AG08395 (cell line): Measurements from ENCODE around the gene PPFIA2.

Experiments used
- DNase-seq: peaks from one replicate; pipeline ENCODE4 v3.0.0; 2012; ENCODE audit warnings: mixed read lengths, low spot score

PPFIA2 gene

GRCh38 chr12:81546811-81547210 lies 212.3 kb downstream of the PPFIA2 start:
- DNase-seq, result no peak

- DNase-seq, result no peak
Measured at GRCh38 chr12:81543621-81544139, 215.5 kb downstream of the PPFIA2 start.

GRCh38 chr12:81542065-81543010 lies 216.8 kb downstream of the PPFIA2 start:
- peak; percentile 2 for DNase-seq

- DNase-seq, result no peak
Measured at GRCh38 chr12:81541121-81541520, 218.0 kb downstream of the PPFIA2 start.

- no peak for DNase-seq
Measured at GRCh38 chr12:81539279-81539678, 219.9 kb downstream of the PPFIA2 start.

GRCh38 chr12:81533054-81533453 lies 226.1 kb downstream of the PPFIA2 start:
- DNase-seq, result no peak

- DNase-seq, result peak; percentile 2
Measured at GRCh38 chr12:81530352-81530751, 228.8 kb downstream of the PPFIA2 start.

- DNase-seq, result no peak
Measured at GRCh38 chr12:81520064-81520945, 238.8 kb downstream of the PPFIA2 start.

GRCh38 chr12:81518638-81519037 lies 240.5 kb downstream of the PPFIA2 start:
- no peak for DNase-seq

- DNase-seq, result no peak
Measured at GRCh38 chr12:81517296-81517695, 241.9 kb downstream of the PPFIA2 start.

GRCh38 chr12:81502912-81503695 lies 256.0 kb downstream of the PPFIA2 start:
- DNase-seq, result peak; percentile 71

GRCh38 chr12:81500788-81501187 lies 258.4 kb downstream of the PPFIA2 start:
- no peak for DNase-seq

GRCh38 chr12:81499809-81500208 lies 259.3 kb downstream of the PPFIA2 start:
- no peak for DNase-seq

- DNase-seq, result no peak
Measured at GRCh38 chr12:81492131-81492720, 266.9 kb downstream of the PPFIA2 start.

GRCh38 chr12:81472934-81473333 lies 286.2 kb downstream of the PPFIA2 start:
- no peak for DNase-seq

- DNase-seq, result no peak
Measured at GRCh38 chr12:81470923-81471322, 288.2 kb downstream of the PPFIA2 start.

- DNase-seq, result peak; percentile 43
Measured at GRCh38 chr12:81468206-81468605, 290.9 kb downstream of the PPFIA2 start.

GRCh38 chr12:81465876-81466275 lies 293.3 kb downstream of the PPFIA2 start:
- no peak for DNase-seq

GRCh38 chr12:81465191-81465590 lies 294.0 kb downstream of the PPFIA2 start:
- DNase-seq, result no peak

GRCh38 chr12:81461163-81461562 lies 298.0 kb downstream of the PPFIA2 start:
- DNase-seq, result no peak
